KG1 (cell line): ENCODE results near the gene FAM90A1.
"Not testable (repeated sequence)": the region's sequence is repeated elsewhere in the genome, so short reads cannot be mapped to it uniquely, and the experiment has no call there.

Experiments used
- DNase-seq: peaks from one replicate; lab custom pipeline; 2025; lab: John Stamatoyannopoulos, UW

FAM90A1 gene

DNA sequence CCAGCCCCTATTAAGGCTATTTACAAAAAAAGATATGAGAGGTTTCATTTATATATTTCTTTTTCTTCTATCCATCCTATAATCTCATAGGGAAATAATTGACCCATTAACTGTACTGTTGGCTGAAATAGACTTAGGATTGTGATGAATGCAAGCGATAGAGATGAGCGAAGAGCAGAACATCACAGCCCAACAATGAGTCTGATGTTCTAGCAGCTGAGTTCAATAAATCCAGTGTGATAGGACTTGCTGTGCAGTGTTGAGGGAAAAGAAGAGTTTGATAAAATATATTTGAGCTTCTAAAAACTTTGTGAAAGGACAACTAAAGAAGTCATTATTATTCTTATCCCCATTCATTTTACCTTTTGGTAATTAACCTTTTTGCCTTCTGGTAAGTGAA is 54.5 kb downstream of the FAM90A1 start:
- DNase-seq: not testable (repeated sequence)
